ENCODE data around the gene CAPN11.

The CAPN11 gene

DNA sequence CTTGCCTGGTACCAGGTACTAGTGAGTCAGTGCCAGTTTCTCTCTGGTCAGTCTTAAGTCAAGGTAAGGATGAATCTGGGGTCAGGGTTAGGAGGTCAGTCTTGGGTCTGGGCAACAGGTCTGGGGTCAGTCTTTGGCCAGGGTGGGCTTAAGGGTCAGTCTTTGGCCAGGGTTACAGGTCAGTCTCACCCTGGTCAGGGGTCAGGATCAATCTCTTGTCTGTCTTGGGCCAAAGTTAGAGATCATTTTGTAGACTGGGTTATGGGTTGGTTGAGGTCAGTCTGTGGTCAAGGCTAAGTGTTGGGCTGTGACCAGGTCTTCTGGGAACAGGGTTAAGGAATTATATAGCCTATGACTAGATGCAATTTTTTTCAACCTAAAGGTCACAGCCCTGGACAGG is 12.8 kb upstream of the CAPN11 start:
- Histone ChIP-seq H3K4me1 (ENCODE audit: control insufficient read depth, insufficient read depth, low read length) (no peaks in the 10 kb centered on the region), H3K36me3 (ENCODE audit: control insufficient read depth, insufficient read depth, low read length) (peaks cover 20% of the 10 kb centered on the region; the same call in 1 of the 2 replicates), H3K27ac (ENCODE audit: low read length) (no peak overlapping the region), H3K4me3 (ENCODE audit: low read length) (no peak overlapping the region), H3K9me3 (ENCODE audit: control insufficient read depth, insufficient read depth, low read length) (no peaks in the 10 kb centered on the region), H3K27me3 (ENCODE audit: control insufficient read depth, insufficient read depth, low read length) (no peaks in the 10 kb centered on the region)
- no peak for DNase-seq (ENCODE audit: low read depth, low spot score)

DNA sequence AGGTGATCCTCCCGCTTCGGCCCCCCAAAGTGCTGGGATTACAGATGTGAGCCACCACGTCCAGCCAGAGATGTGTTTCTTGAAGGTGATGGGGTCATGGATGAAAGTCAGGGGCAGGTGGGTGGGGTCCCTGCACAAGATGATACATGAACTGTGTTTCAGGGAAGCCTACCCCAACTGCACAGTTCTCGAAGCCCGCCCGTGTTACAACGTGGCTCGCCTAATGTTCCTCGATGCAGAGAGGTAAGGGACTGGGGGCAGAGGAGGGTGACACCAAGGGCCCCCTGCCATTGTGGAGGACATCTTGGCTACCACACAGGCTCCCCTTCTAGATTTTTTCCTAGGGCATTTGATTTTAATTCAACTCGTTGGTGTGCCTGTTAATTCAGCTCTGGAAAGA is 11.9 kb upstream of the CAPN11 start:
- Histone ChIP-seq H3K27me3 (ENCODE audit: control insufficient read depth, insufficient read depth, low read length) (no peaks in the 10 kb centered on the region), H3K36me3 (ENCODE audit: control insufficient read depth, insufficient read depth, low read length) (peaks cover 19% of the 10 kb centered on the region; the same call in 1 of the 2 replicates)
- no CpG with 5 or more reads among the region's 10 CpGs for WGBS (ENCODE audit: insufficient coverage, insufficient read length)

DNA sequence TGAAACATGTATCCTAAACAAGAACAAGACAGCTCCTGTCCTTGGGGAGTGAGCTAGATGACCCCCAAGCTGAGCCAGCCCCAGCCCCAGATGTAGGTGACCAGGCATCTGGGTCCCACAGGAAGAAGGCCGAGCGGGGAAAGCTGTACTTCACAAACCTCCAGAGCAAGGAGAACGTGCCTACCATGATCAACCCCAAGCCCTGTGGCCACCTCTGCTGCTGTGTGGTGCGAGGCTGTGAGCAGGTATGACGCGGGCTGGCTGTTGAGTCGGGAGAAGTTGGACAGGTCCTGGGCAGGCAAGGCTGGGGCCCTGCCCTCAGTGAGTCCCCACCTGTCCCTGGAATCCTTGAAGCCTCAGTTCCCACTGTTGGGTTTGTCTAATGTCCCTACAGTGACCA is 11.4 kb upstream of the CAPN11 start:
- H3K4me1 ChIP-seq (ENCODE audit: control insufficient read depth, insufficient read depth, low read length) = no peaks in the 10 kb centered on the region
- H3K27me3 ChIP-seq (ENCODE audit: control insufficient read depth, insufficient read depth, low read length) = no peaks in the 10 kb centered on the region
- no CpG with 5 or more reads among the region's 7 CpGs for WGBS (ENCODE audit: insufficient coverage, insufficient read length)
- no peak for DNase-seq (ENCODE audit: low read depth, low spot score)
- H3K4me3 ChIP-seq (ENCODE audit: low read length) = no peak overlapping the region
- no peaks in the 10 kb centered on the region for H3K9me3 ChIP-seq (ENCODE audit: control insufficient read depth, insufficient read depth, low read length)
- H3K27ac ChIP-seq (ENCODE audit: low read length) = no peak overlapping the region
- H3K36me3 ChIP-seq (ENCODE audit: control insufficient read depth, insufficient read depth, low read length) = peaks cover 19% of the 10 kb centered on the region; the same call in 1 of the 2 replicates

More for the DNA sequence above, 11.9 kb upstream of the CAPN11 start:
- no peaks in the 10 kb centered on the region for H3K9me3 ChIP-seq (ENCODE audit: control insufficient read depth, insufficient read depth, low read length)
- no peak overlapping the region for H3K27ac ChIP-seq (ENCODE audit: low read length)
- H3K4me3 ChIP-seq (ENCODE audit: low read length) = no peak overlapping the region
- H3K4me1 ChIP-seq (ENCODE audit: control insufficient read depth, insufficient read depth, low read length) = no peaks in the 10 kb centered on the region
- no peak for DNase-seq (ENCODE audit: low read depth, low spot score)

DNA sequence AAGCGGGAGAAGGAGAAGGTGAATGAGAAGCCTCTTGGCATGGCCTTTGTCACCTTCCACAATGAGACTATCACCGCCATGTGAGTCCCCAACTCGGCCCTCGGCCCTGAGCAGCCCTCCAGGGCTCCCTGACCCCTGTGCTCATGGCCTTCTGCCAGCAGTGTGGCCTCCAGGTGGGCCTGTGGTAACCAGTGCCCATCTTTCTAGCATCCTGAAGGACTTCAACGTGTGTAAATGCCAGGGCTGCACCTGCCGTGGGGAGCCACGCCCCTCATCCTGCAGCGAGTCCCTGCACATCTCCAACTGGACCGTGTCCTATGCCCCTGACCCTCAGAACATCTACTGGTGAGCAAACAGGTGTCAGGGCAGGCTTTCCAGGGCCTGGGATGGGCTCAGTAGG is 10.3 kb upstream of the CAPN11 start:
- no peak overlapping the region for H3K4me3 ChIP-seq (ENCODE audit: low read length)
- no peaks in the 10 kb centered on the region for H3K9me3 ChIP-seq (ENCODE audit: control insufficient read depth, insufficient read depth, low read length)
- no peak for DNase-seq (ENCODE audit: low read depth, low spot score)
- WGBS (ENCODE audit: insufficient coverage, insufficient read length) = no CpG with 5 or more reads among the region's 9 CpGs
- no peak overlapping the region for H3K27ac ChIP-seq (ENCODE audit: low read length)
- H3K4me1 ChIP-seq (ENCODE audit: control insufficient read depth, insufficient read depth, low read length) = no peaks in the 10 kb centered on the region
- H3K36me3 ChIP-seq (ENCODE audit: control insufficient read depth, insufficient read depth, low read length) = peaks cover 19% of the 10 kb centered on the region; the same call in 1 of the 2 replicates
- no peaks in the 10 kb centered on the region for H3K27me3 ChIP-seq (ENCODE audit: control insufficient read depth, insufficient read depth, low read length)

DNA sequence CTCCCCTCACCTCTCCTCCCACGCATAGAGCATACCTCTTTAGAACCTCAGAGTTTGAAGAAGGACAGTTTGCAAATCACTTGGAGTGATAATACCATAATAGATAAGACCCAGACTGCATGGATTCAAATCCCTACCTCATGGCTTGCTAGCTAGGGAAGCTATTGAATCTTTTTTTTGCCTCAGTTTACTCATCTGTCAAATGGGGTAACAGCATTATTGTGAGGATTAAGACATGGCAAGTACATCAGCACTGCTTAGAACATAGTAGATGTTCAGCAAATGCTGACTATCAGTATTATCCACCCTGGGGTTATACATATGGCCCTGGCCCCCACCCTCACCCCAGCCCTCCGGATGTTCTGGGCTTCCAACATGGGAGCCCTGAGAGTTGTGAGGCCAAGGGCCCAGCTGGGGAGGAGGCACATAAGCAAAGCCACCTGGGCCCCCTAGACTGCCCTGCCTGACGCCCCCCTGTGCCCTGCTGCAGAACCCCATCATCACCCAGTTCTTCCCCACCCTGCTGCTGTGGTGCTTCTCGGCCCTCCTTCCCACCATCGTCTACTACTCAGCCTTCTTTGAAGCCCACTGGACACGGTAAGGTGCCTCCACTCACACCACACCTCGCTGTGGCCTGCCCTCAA is 9.1 kb upstream of the CAPN11 start:
- no peak for DNase-seq (ENCODE audit: low read depth, low spot score)
- WGBS (ENCODE audit: insufficient coverage, insufficient read length) = no CpG with 5 or more reads among the region's 7 CpGs
- Histone ChIP-seq H3K36me3 (ENCODE audit: control insufficient read depth, insufficient read depth, low read length) (peaks cover 19% of the 10 kb centered on the region; the same call in 1 of the 2 replicates), H3K27ac (ENCODE audit: low read length) (no peak overlapping the region), H3K4me3 (ENCODE audit: low read length) (no peak overlapping the region), H3K27me3 (ENCODE audit: control insufficient read depth, insufficient read depth, low read length) (no peaks in the 10 kb centered on the region), H3K9me3 (ENCODE audit: control insufficient read depth, insufficient read depth, low read length) (no peaks in the 10 kb centered on the region), H3K4me1 (ENCODE audit: control insufficient read depth, insufficient read depth, low read length) (no peaks in the 10 kb centered on the region)

DNA sequence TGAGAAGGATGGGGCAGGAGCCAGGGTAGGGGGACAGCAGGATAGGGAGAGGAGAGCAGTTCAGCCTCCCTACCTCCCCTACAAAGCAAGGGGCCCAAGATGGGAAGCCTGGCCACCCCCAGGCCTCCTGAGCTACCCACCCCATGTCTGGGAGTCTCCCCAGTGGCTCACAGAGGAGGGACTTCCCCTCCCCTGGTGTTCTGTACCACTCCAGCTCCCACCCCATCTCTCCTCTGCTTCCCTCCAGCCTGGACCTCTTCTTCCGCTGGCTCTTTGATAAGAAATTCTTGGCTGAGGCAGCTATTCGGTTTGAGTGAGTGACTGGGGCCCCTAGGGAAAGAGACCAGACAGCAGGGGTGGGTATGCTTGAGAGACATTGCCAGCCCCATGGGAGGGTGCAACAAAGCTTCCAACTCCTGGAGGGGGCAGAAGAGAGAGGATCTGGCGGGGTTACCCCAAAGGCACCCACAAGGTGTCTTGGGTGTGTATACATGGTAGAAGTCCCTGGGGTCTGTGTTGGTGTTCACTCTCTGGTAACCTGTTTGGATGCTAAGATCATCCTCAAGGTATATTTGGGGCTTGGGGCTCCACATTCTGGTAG is 8.2 kb upstream of the CAPN11 start:
- DNase-seq (ENCODE audit: low read depth, low spot score) = no peak
- Histone ChIP-seq H3K36me3 (ENCODE audit: control insufficient read depth, insufficient read depth, low read length) (peaks cover 19% of the 10 kb centered on the region; the same call in 1 of the 2 replicates), H3K27me3 (ENCODE audit: control insufficient read depth, insufficient read depth, low read length) (no peaks in the 10 kb centered on the region), H3K4me3 (ENCODE audit: low read length) (no peak overlapping the region), H3K4me1 (ENCODE audit: control insufficient read depth, insufficient read depth, low read length) (no peaks in the 10 kb centered on the region), H3K27ac (ENCODE audit: low read length) (no peak overlapping the region), H3K9me3 (ENCODE audit: control insufficient read depth, insufficient read depth, low read length) (no peaks in the 10 kb centered on the region)
- no CpG with 5 or more reads among the region's 3 CpGs for WGBS (ENCODE audit: insufficient coverage, insufficient read length)

DNA sequence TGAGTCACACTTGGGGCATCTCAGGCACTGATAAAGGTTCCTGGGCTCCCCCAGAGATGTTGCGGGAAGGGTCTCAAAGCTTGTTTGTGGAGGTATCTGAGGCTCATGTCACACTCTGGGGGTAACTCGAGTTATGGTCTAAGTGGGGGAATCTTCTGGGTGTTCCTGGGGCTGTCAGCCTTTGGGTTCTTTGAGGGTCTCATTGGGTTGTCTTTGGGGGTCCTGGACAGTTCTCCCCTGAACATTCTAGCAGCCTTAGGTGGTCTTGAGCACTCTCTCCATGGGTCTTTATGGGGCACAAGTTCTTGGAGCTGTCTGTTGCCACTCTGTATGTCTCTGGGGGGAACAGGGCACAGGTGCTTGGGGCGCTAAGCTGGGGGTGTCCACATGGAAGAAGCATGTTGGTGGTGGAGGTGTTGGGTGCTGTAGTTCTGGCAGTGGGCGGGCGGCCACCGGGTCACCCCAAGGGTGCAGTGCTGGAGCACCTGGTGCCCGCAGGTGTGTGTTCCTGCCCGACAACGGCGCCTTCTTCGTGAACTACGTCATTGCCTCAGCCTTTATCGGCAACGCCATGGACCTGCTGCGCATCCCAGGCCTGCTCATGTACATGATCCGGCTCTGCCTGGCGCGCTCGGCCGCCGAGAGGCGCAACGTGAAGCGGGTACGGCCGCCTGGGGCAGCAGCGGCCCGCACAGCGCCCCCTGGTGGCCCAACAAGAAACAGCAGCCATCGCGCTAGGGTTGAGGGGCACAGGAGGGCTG is 7.1 kb upstream of the CAPN11 start:
- H3K36me3 ChIP-seq (ENCODE audit: control insufficient read depth, insufficient read depth, low read length) = peaks cover 13% of the 10 kb centered on the region; the same call in 1 of the 2 replicates
- H3K27ac ChIP-seq (ENCODE audit: low read length) = no peak overlapping the region
- no peaks in the 10 kb centered on the region; the same call in 1 of the 2 replicates for H3K4me1 ChIP-seq (ENCODE audit: control insufficient read depth, insufficient read depth, low read length)
- H3K4me3 ChIP-seq (ENCODE audit: low read length) = no peak overlapping the region
- H3K27me3 ChIP-seq (ENCODE audit: control insufficient read depth, insufficient read depth, low read length) = no peaks in the 10 kb centered on the region
- peak; percentile 48 for DNase-seq (ENCODE audit: low read depth, low spot score)
- no peaks in the 10 kb centered on the region for H3K9me3 ChIP-seq (ENCODE audit: control insufficient read depth, insufficient read depth, low read length)
- no CpG with 5 or more reads among the region's 31 CpGs for WGBS (ENCODE audit: insufficient coverage, insufficient read length)

DNA sequence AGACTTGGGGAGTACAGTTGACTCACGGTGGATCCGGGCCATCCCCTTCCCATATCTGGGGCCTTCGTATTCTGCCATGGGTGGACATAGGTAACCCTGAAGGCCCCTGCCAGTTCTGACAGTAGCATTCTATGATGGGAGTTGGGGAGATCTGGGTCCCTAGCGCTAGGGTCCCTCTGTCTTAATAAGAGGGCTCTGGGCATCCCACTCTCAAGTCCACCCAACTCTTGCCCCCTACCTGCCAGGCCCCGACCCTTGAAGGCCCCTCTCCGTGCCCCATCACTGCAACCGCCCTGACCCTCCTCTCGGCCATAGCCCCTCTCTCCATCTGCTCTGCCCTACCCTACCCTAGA is 6.5 kb upstream of the CAPN11 start:
- Histone ChIP-seq H3K4me1 (ENCODE audit: control insufficient read depth, insufficient read depth, low read length) (no peaks in the 10 kb centered on the region; the same call in 1 of the 2 replicates), H3K9me3 (ENCODE audit: control insufficient read depth, insufficient read depth, low read length) (no peaks in the 10 kb centered on the region), H3K36me3 (ENCODE audit: control insufficient read depth, insufficient read depth, low read length) (peaks cover 13% of the 10 kb centered on the region; the same call in 1 of the 2 replicates), H3K27me3 (ENCODE audit: control insufficient read depth, insufficient read depth, low read length) (no peaks in the 10 kb centered on the region), H3K4me3 (ENCODE audit: low read length) (no peak overlapping the region), H3K27ac (ENCODE audit: low read length) (no peak overlapping the region)
- WGBS (ENCODE audit: insufficient coverage, insufficient read length) = no CpG with 5 or more reads among the region's 8 CpGs
- DNase-seq (ENCODE audit: low read depth, low spot score) = no peak

DNA sequence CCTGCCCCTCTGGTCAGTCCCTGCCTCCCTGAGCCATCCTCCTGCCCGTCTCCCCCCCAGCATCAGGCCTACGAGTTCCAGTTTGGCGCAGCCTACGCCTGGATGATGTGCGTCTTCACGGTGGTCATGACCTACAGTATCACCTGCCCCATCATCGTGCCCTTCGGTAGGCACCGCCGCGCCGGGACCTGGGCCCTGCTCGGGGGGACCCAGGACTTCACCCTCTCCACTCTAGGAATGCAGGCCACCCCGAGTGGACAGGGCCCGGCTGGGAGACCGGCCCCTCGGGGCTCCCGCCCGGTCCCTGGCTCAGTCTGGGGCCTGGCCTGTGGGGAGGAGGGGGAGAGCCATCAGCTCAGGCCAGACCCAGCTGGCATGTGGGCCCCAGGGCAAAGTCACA is 6.1 kb upstream of the CAPN11 start:
- Histone ChIP-seq H3K36me3 (ENCODE audit: control insufficient read depth, insufficient read depth, low read length) (peaks cover 8% of the 10 kb centered on the region; the same call in 1 of the 2 replicates), H3K9me3 (ENCODE audit: control insufficient read depth, insufficient read depth, low read length) (no peaks in the 10 kb centered on the region), H3K27ac (ENCODE audit: low read length) (no peak overlapping the region), H3K27me3 (ENCODE audit: control insufficient read depth, insufficient read depth, low read length) (no peaks in the 10 kb centered on the region), H3K4me1 (ENCODE audit: control insufficient read depth, insufficient read depth, low read length) (no peaks in the 10 kb centered on the region; the same call in 1 of the 2 replicates), H3K4me3 (ENCODE audit: low read length) (no peak overlapping the region)
- no CpG with 5 or more reads among the region's 19 CpGs for WGBS (ENCODE audit: insufficient coverage, insufficient read length)
- no peak for DNase-seq (ENCODE audit: low read depth, low spot score)

DNA sequence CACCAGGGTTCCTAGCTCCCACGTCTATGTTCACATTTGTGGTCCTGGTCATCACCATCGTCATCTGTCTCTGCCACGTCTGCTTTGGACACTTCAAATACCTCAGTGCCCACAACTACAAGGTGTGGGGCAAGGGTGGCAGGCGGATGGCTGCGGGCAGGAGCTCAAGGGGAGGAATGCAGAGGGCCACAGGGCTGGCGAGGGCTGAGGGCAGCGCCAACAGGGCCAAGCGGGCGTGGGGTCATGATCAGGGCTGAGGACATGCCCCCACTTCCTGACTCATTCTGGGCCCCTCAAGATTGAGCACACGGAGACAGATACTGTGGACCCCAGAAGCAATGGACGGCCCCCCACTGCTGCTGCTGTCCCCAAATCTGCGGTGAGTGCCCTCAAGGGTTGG is 4.6 kb upstream of the CAPN11 start:
- Histone ChIP-seq H3K9me3 (ENCODE audit: control insufficient read depth, insufficient read depth, low read length) (no peaks in the 10 kb centered on the region), H3K27ac (ENCODE audit: low read length) (no peak overlapping the region), H3K4me3 (ENCODE audit: low read length) (no peak overlapping the region), H3K4me1 (ENCODE audit: control insufficient read depth, insufficient read depth, low read length) (no peaks in the 10 kb centered on the region; the same call in 1 of the 2 replicates), H3K27me3 (ENCODE audit: control insufficient read depth, insufficient read depth, low read length) (no peaks in the 10 kb centered on the region), H3K36me3 (ENCODE audit: control insufficient read depth, insufficient read depth, low read length) (no peaks in the 10 kb centered on the region)
- WGBS (ENCODE audit: insufficient coverage, insufficient read length) = no CpG with 5 or more reads among the region's 12 CpGs
- no peak for DNase-seq (ENCODE audit: low read depth, low spot score)

All from iPS DF 6.9 (cell line).